Left lung (tissue), 10 donors: ENCODE measurements around the gene EEF1AKMT3. TPM values are rescaled to one million over a fixed set of nuclear protein-coding genes. Genes with fewer than 3 reads are reported as not detected.

Source experiments
- ATAC-seq: fragments of 200-7000 bp; cut with Tn5 transposase; one replicate; pipeline ENCODE4 v1.9.1; 2020; ENCODE audit warnings: moderate library complexity
- DNase-seq, 4 donors: peaks; one replicate each; pipeline ENCODE4 v3.0.0-alpha.2; 2013 to 2020
- H3K27ac ChIP-seq, 2 donors: fragments of 200-600 bp; sonication (generic) in 1 of 2; one replicate each; pipeline versions ENCODE4 v1.5.0 to v1.8.0; 2020 to 2021
- H3K27me3 ChIP-seq, 2 donors: fragments of 200-600 bp; sonication (generic) in 1 of 2; one replicate each; pipeline versions ENCODE4 v1.5.0 to v1.8.0; 2020 to 2021
- H3K36me3 ChIP-seq, 2 donors: fragments of 200-600 bp; sonication (generic) in 1 of 2; one replicate each; pipeline versions ENCODE4 v1.5.0 to v1.8.0; 2020 to 2021
- H3K4me1 ChIP-seq, 2 donors: fragments of 200-600 bp; one replicate each; pipeline ENCODE4 v1.8.0; 2021
- H3K4me3 ChIP-seq, 2 donors: fragments of 200-600 bp; sonication (generic) in 1 of 2; one replicate each; pipeline versions ENCODE4 v1.5.0 to v1.8.0; 2020 to 2021; ENCODE audit warnings: mild to moderate bottlenecking in 1 of 2
- H3K9me3 ChIP-seq, 2 donors: fragments of 200-600 bp; sonication (generic) in 1 of 2; one replicate each; pipeline versions ENCODE4 v1.5.0 to v1.8.0; 2020 to 2021
- intact Hi-C, 2 donors: fragments of 100-400 bp; cut with DNase I; formaldehyde crosslinking; loops; one replicate each; pipeline versions ENCODE4 v1.11.2 to v1.14.2; 2022
- polyA plus RNA-seq, 6 donors: library from polyadenylated mRNA; unstranded; fragments of 120-200 nt; gene quantifications; one replicate each; pipeline ENCODE4 v1.2.1, GENCODE V29; 2013; ENCODE audit not compliant: insufficient read length in 6 of 6
- total RNA-seq, 2 donors: library from RNA; stranded (reverse); fragmentation: NEBNext Ultra II Directional; extraction: Animal tissue kit (Norgen Biotek cat#: 25700); gene quantifications; one replicate each; pipeline ENCODE4 v1.2.1, GENCODE V29; 2021
- TF ChIP-seq, protein P1 (sequence below), 2 donors: fragments of 200-600 bp; sonication (generic) in 1 of 2; IDR thresholded peaks; one replicate each; pipeline versions ENCODE4 v1.5.0 to v1.8.0; 2021; ENCODE audit warnings: antibody characterized with exemption in 2 of 2
- donor health status: DM: no; HTN: yes; CAD: no.
- donor health status: DM: no; HTN: no; CAD: no.

The EEF1AKMT3 gene
- total and polyA plus RNA-seq, 8 donors = 6.2 to 19.7 (median 16.6) TPM

GRCh38 chr12:57797933-57798332 is 25.5 kb downstream of the EEF1AKMT3 start:
- no peaks in the 10 kb centered on the region for H3K9me3 ChIP-seq
- intact Hi-C loops = no loop called here
- no peak for DNase-seq
- H3K27ac ChIP-seq = peak overlapping the region in 1 of 2 donors; percentile 3
- peaks cover 3 to 88% of the 10 kb centered on the region in 2 donors for H3K36me3 ChIP-seq
- H3K4me1 ChIP-seq = peaks cover 0 to 28% of the 10 kb centered on the region in 2 donors
- H3K4me3 ChIP-seq = no peak overlapping the region
- peak; percentile 49 for ATAC-seq
- no peaks in the 10 kb centered on the region for H3K27me3 ChIP-seq
- TF ChIP-seq, protein P1, sequence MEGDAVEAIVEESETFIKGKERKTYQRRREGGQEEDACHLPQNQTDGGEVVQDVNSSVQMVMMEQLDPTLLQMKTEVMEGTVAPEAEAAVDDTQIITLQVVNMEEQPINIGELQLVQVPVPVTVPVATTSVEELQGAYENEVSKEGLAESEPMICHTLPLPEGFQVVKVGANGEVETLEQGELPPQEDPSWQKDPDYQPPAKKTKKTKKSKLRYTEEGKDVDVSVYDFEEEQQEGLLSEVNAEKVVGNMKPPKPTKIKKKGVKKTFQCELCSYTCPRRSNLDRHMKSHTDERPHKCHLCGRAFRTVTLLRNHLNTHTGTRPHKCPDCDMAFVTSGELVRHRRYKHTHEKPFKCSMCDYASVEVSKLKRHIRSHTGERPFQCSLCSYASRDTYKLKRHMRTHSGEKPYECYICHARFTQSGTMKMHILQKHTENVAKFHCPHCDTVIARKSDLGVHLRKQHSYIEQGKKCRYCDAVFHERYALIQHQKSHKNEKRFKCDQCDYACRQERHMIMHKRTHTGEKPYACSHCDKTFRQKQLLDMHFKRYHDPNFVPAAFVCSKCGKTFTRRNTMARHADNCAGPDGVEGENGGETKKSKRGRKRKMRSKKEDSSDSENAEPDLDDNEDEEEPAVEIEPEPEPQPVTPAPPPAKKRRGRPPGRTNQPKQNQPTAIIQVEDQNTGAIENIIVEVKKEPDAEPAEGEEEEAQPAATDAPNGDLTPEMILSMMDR (IDR thresholded peaks at IDR 0.05) = no peak

DNA sequence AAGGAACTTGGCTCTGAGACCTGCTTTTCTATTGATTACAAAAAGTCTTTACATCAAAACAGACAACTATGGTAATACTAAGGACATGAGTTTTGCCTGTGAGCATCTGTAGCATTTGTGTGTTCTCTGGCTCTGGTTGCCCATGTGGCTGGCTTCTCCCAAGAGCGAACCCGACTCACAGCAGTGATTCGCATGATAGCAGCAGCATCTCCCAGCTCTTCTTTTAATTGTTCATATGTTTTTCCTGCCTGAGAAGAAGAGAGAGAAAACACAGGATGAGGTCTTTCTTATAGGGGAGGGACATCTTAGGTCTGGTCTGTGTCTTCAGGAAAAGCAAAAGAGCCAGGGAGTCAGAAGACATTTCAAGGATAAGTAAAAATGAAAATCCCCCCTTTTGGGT is 28.6 kb downstream of the EEF1AKMT3 start:
- no peaks in the 10 kb centered on the region for H3K27me3 ChIP-seq
- intact Hi-C loops = no loop called here
- ATAC-seq (no peak), DNase-seq (no peak)
- H3K27ac ChIP-seq = no peak overlapping the region
- H3K36me3 ChIP-seq = peaks cover 3 to 85% of the 10 kb centered on the region in 2 donors
- TF ChIP-seq, protein P1 (IDR thresholded peaks at IDR 0.05) = no peak
- no peaks in the 10 kb centered on the region for H3K9me3 ChIP-seq
- H3K4me3 ChIP-seq = no peak overlapping the region
- peaks cover 0 to 15% of the 10 kb centered on the region in 2 donors for H3K4me1 ChIP-seq

- no peak for ATAC-seq
- peaks cover 3 to 85% of the 10 kb centered on the region in 2 donors for H3K36me3 ChIP-seq
- H3K9me3 ChIP-seq = no peaks in the 10 kb centered on the region
- DNase-seq = no peak
- H3K4me3 ChIP-seq = no peak overlapping the region
- no peaks in the 10 kb centered on the region for H3K27me3 ChIP-seq
- no peak overlapping the region for H3K27ac ChIP-seq
- intact Hi-C loops = no loop called here
- peaks cover 0 to 12% of the 10 kb centered on the region in 2 donors for H3K4me1 ChIP-seq
- TF ChIP-seq, protein P1 (IDR thresholded peaks at IDR 0.05) = no peak
Measured at GRCh38 chr12:57802607-57803006, 30.2 kb downstream of the EEF1AKMT3 start.

- peak; percentile 79 for ATAC-seq
- no peaks in the 10 kb centered on the region for H3K27me3 ChIP-seq
- H3K27ac ChIP-seq = no peak overlapping the region
- peaks cover 3 to 93% of the 10 kb centered on the region in 2 donors for H3K36me3 ChIP-seq
- TF ChIP-seq, protein P1 (IDR thresholded peaks at IDR 0.05) = peak; percentile 57 to 65
- no peaks in the 10 kb centered on the region for H3K9me3 ChIP-seq
- peaks cover 0 to 4% of the 10 kb centered on the region in 2 donors for H3K4me1 ChIP-seq
- intact Hi-C loops = no loop called here
- H3K4me3 ChIP-seq = no peak overlapping the region
- peak in 1 of 4 donors; percentile 34 for DNase-seq
Measured at GRCh38 chr12:57803319-57803893, 31.0 kb downstream of the EEF1AKMT3 start.

GRCh38 chr12:57806677-57807076 is 34.3 kb downstream of the EEF1AKMT3 start:
- Histone ChIP-seq H3K4me3 (no peak overlapping the region), H3K36me3 (peaks cover 0 to 92% of the 10 kb centered on the region in 2 donors), H3K27me3 (no peaks in the 10 kb centered on the region), H3K4me1 (peaks cover 0 to 8% of the 10 kb centered on the region in 2 donors), H3K27ac (no peak overlapping the region), H3K9me3 (no peaks in the 10 kb centered on the region)
- TF ChIP-seq, protein P1 (IDR thresholded peaks at IDR 0.05) = no peak
- no peak for DNase-seq
- intact Hi-C loops = no loop called here
- ATAC-seq = no peak
